ENCODE data around the gene ITGB6.

The ITGB6 gene

GRCh38 chr2:160109243-160109642, 90.8 kb downstream of the ITGB6 start:
- H3K9me3 ChIP-seq (ENCODE audit: control insufficient read depth, low read length) = no peaks in the 10 kb centered on the region
- no peaks in the 10 kb centered on the region for H3K27me3 ChIP-seq (replicated peaks; ENCODE audit: control insufficient read depth, insufficient read depth, low read length)
- peak overlapping the region; percentile 11 for H3K4me3 ChIP-seq (ENCODE audit: low read length)
- H3K36me3 ChIP-seq (ENCODE audit: control insufficient read depth, insufficient read depth, low read length, severe bottlenecking) = no peaks in the 10 kb centered on the region
- peak; percentile 14 for DNase-seq (ENCODE audit: low read depth)
- peaks cover 27% of the 10 kb centered on the region for H3K4me1 ChIP-seq (ENCODE audit: control insufficient read depth, insufficient read depth, low read length)
- peak overlapping the region; percentile 62 for H3K9ac ChIP-seq (ENCODE audit: low read length)

GRCh38 chr2:160108646-160109045, 91.4 kb downstream of the ITGB6 start:
- no peak for DNase-seq (ENCODE audit: low read depth)
- no peaks in the 10 kb centered on the region for H3K27me3 ChIP-seq (replicated peaks; ENCODE audit: control insufficient read depth, insufficient read depth, low read length)
- H3K4me1 ChIP-seq (ENCODE audit: control insufficient read depth, insufficient read depth, low read length) = peaks cover 21% of the 10 kb centered on the region
- H3K9ac ChIP-seq (ENCODE audit: low read length) = no peak overlapping the region
- no peaks in the 10 kb centered on the region for H3K9me3 ChIP-seq (ENCODE audit: control insufficient read depth, low read length)
- no peaks in the 10 kb centered on the region for H3K36me3 ChIP-seq (ENCODE audit: control insufficient read depth, insufficient read depth, low read length, severe bottlenecking)
- H3K4me3 ChIP-seq (ENCODE audit: low read length) = no peak overlapping the region

- Histone ChIP-seq H3K36me3 (ENCODE audit: control insufficient read depth, insufficient read depth, low read length, severe bottlenecking) (no peaks in the 10 kb centered on the region), H3K4me1 (ENCODE audit: control insufficient read depth, insufficient read depth, low read length) (peaks cover 17% of the 10 kb centered on the region), H3K9me3 (ENCODE audit: control insufficient read depth, low read length) (no peaks in the 10 kb centered on the region), H3K27me3 (replicated peaks; ENCODE audit: control insufficient read depth, insufficient read depth, low read length) (no peaks in the 10 kb centered on the region), H3K4me3 (ENCODE audit: low read length) (no peak overlapping the region), H3K9ac (ENCODE audit: low read length) (no peak overlapping the region)
- no peak for DNase-seq (ENCODE audit: low read depth)
Observed at GRCh38 chr2:160105366-160105765, 94.7 kb downstream of the ITGB6 start.

GRCh38 chr2:160104115-160104514, 96.0 kb downstream of the ITGB6 start:
- no peaks in the 10 kb centered on the region for H3K27me3 ChIP-seq (replicated peaks; ENCODE audit: control insufficient read depth, insufficient read depth, low read length)
- no peaks in the 10 kb centered on the region for H3K9me3 ChIP-seq (ENCODE audit: control insufficient read depth, low read length)
- H3K9ac ChIP-seq (ENCODE audit: low read length) = no peak overlapping the region

GRCh38 chr2:160097326-160097725, 102.7 kb downstream of the ITGB6 start:
- DNase-seq (ENCODE audit: low read depth) = no peak
- peaks cover 3% of the 10 kb centered on the region for H3K4me1 ChIP-seq (ENCODE audit: control insufficient read depth, insufficient read depth, low read length)
- H3K36me3 ChIP-seq (ENCODE audit: control insufficient read depth, insufficient read depth, low read length, severe bottlenecking) = no peaks in the 10 kb centered on the region
- H3K9ac ChIP-seq (ENCODE audit: low read length) = no peak overlapping the region
- peaks cover 10% of the 10 kb centered on the region for H3K9me3 ChIP-seq (ENCODE audit: control insufficient read depth, low read length)
- H3K27me3 ChIP-seq (replicated peaks; ENCODE audit: control insufficient read depth, insufficient read depth, low read length) = no peaks in the 10 kb centered on the region
- H3K4me3 ChIP-seq (ENCODE audit: low read length) = no peak overlapping the region

More at GRCh38 chr2:160104115-160104514, 96.0 kb downstream of the ITGB6 start:
- Histone ChIP-seq H3K4me1 (ENCODE audit: control insufficient read depth, insufficient read depth, low read length) (peaks cover 7% of the 10 kb centered on the region), H3K4me3 (ENCODE audit: low read length) (no peak overlapping the region), H3K36me3 (ENCODE audit: control insufficient read depth, insufficient read depth, low read length, severe bottlenecking) (no peaks in the 10 kb centered on the region)
- no peak for DNase-seq (ENCODE audit: low read depth)

GRCh38 chr2:160096409-160096808, 103.7 kb downstream of the ITGB6 start:
- H3K9ac ChIP-seq (ENCODE audit: low read length) = no peak overlapping the region
- peaks cover 10% of the 10 kb centered on the region for H3K9me3 ChIP-seq (ENCODE audit: control insufficient read depth, low read length)
- peaks cover 8% of the 10 kb centered on the region for H3K4me1 ChIP-seq (ENCODE audit: control insufficient read depth, insufficient read depth, low read length)
- no peak for DNase-seq (ENCODE audit: low read depth)
- no peaks in the 10 kb centered on the region for H3K27me3 ChIP-seq (replicated peaks; ENCODE audit: control insufficient read depth, insufficient read depth, low read length)
- no peak overlapping the region for H3K4me3 ChIP-seq (ENCODE audit: low read length)
- H3K36me3 ChIP-seq (ENCODE audit: control insufficient read depth, insufficient read depth, low read length, severe bottlenecking) = no peaks in the 10 kb centered on the region

- no peak for DNase-seq (ENCODE audit: low read depth)
- no peaks in the 10 kb centered on the region for H3K27me3 ChIP-seq (replicated peaks; ENCODE audit: control insufficient read depth, insufficient read depth, low read length)
- peaks cover 10% of the 10 kb centered on the region for H3K4me1 ChIP-seq (ENCODE audit: control insufficient read depth, insufficient read depth, low read length)
- no peak overlapping the region for H3K4me3 ChIP-seq (ENCODE audit: low read length)
- H3K36me3 ChIP-seq (ENCODE audit: control insufficient read depth, insufficient read depth, low read length, severe bottlenecking) = no peaks in the 10 kb centered on the region
- H3K9ac ChIP-seq (ENCODE audit: low read length) = no peak overlapping the region
- H3K9me3 ChIP-seq (ENCODE audit: control insufficient read depth, low read length) = peaks cover 32% of the 10 kb centered on the region
Observed at GRCh38 chr2:160092445-160092844, 107.6 kb downstream of the ITGB6 start.

GRCh38 chr2:160091381-160091780, 108.7 kb downstream of the ITGB6 start:
- Histone ChIP-seq H3K9me3 (ENCODE audit: control insufficient read depth, low read length) (peaks cover 41% of the 10 kb centered on the region), H3K9ac (ENCODE audit: low read length) (no peak overlapping the region), H3K4me3 (ENCODE audit: low read length) (peak overlapping the region; percentile 11), H3K36me3 (ENCODE audit: control insufficient read depth, insufficient read depth, low read length, severe bottlenecking) (no peaks in the 10 kb centered on the region), H3K27me3 (replicated peaks; ENCODE audit: control insufficient read depth, insufficient read depth, low read length) (no peaks in the 10 kb centered on the region), H3K4me1 (ENCODE audit: control insufficient read depth, insufficient read depth, low read length) (peaks cover 10% of the 10 kb centered on the region)
- DNase-seq (ENCODE audit: low read depth) = peak; percentile 72

GRCh38 chr2:160087854-160088745, 112.0 kb downstream of the ITGB6 start:
- peak; percentile 20 for DNase-seq (ENCODE audit: low read depth)
- H3K4me1 ChIP-seq (ENCODE audit: control insufficient read depth, insufficient read depth, low read length) = peaks cover 10% of the 10 kb centered on the region
- H3K27me3 ChIP-seq (replicated peaks; ENCODE audit: control insufficient read depth, insufficient read depth, low read length) = no peaks in the 10 kb centered on the region
- no peak overlapping the region for H3K4me3 ChIP-seq (ENCODE audit: low read length)
- H3K36me3 ChIP-seq (ENCODE audit: control insufficient read depth, insufficient read depth, low read length, severe bottlenecking) = no peaks in the 10 kb centered on the region
- no peak overlapping the region for H3K9ac ChIP-seq (ENCODE audit: low read length)
- H3K9me3 ChIP-seq (ENCODE audit: control insufficient read depth, low read length) = peaks cover 46% of the 10 kb centered on the region

- no peak for DNase-seq (ENCODE audit: low read depth)
- Histone ChIP-seq H3K9me3 (ENCODE audit: control insufficient read depth, low read length) (peaks cover 43% of the 10 kb centered on the region), H3K9ac (ENCODE audit: low read length) (no peak overlapping the region), H3K4me3 (ENCODE audit: low read length) (no peak overlapping the region), H3K36me3 (ENCODE audit: control insufficient read depth, insufficient read depth, low read length, severe bottlenecking) (no peaks in the 10 kb centered on the region), H3K4me1 (ENCODE audit: control insufficient read depth, insufficient read depth, low read length) (no peaks in the 10 kb centered on the region), H3K27me3 (replicated peaks; ENCODE audit: control insufficient read depth, insufficient read depth, low read length) (no peaks in the 10 kb centered on the region)
Observed at GRCh38 chr2:160085662-160086061, 114.4 kb downstream of the ITGB6 start.

- no peaks in the 10 kb centered on the region for H3K9me3 ChIP-seq (ENCODE audit: control insufficient read depth, low read length)
- no peak for DNase-seq (ENCODE audit: low read depth)
- no peaks in the 10 kb centered on the region for H3K27me3 ChIP-seq (replicated peaks; ENCODE audit: control insufficient read depth, insufficient read depth, low read length)
- no peak overlapping the region for H3K4me3 ChIP-seq (ENCODE audit: low read length)
- no peaks in the 10 kb centered on the region for H3K36me3 ChIP-seq (ENCODE audit: control insufficient read depth, insufficient read depth, low read length, severe bottlenecking)
- H3K9ac ChIP-seq (ENCODE audit: low read length) = no peak overlapping the region
- peaks cover 4% of the 10 kb centered on the region for H3K4me1 ChIP-seq (ENCODE audit: control insufficient read depth, insufficient read depth, low read length)
Observed at GRCh38 chr2:160077912-160078810, 121.9 kb downstream of the ITGB6 start.

Measured in adipocyte (in vitro differentiated cells).